ENCODE data around the gene GABBR1. TPM values are rescaled to one million over a fixed set of nuclear protein-coding genes. Genes with fewer than 3 reads are reported as not detected.

The GABBR1 gene
- total RNA-seq, 1 donor from 2014 or later: 3.0 TPM

Other genes with a start within 250 kb of the GABBR1 start
- not detected for gene OR12D2, start 237.6 kb downstream of the GABBR1 start, total RNA-seq
- gene OR12D1, start 218.3 kb downstream of the GABBR1 start, total RNA-seq: not detected
- not detected for gene OR10C1, start 193.9 kb downstream of the GABBR1 start, total RNA-seq
- gene OR11A1, start 176.1 kb downstream of the GABBR1 start, total RNA-seq: not detected
- gene OR2H1, start 176.0 kb downstream of the GABBR1 start, total RNA-seq: not detected
- gene MAS1L, start 145.2 kb downstream of the GABBR1 start, total RNA-seq: not detected
- 0.93 TPM for gene UBD, start 73.5 kb downstream of the GABBR1 start, total RNA-seq
- not detected for gene OR2H2, start 48.1 kb downstream of the GABBR1 start, total RNA-seq
- not detected for gene MOG, start 23.9 kb upstream of the GABBR1 start, total RNA-seq
- gene ZFP57, start 48.0 kb upstream of the GABBR1 start, total RNA-seq: not detected
- 30.6 TPM for gene HLA-F, start 90.3 kb upstream of the GABBR1 start, total RNA-seq
- not detected for gene HLA-G, start 194.6 kb upstream of the GABBR1 start, total RNA-seq